HepG2 (cell line): ENCODE data around the gene PTCD1.

ENCODE experiments used
- ELF1 ChIP-seq: sonication (generic); formaldehyde crosslinking; IDR thresholded peaks from 2 replicates; pipeline ENCODE4 v1.4.0; 2020; ENCODE audit warnings: missing genetic modification reagents
- FOXJ3 ChIP-seq: sonication (generic); formaldehyde crosslinking; IDR thresholded peaks from 2 replicates; pipeline ENCODE4 v1.4.0; 2020; ENCODE audit warnings: missing genetic modification reagents, mild to moderate bottlenecking, borderline replicate concordance
- HOXA7 ChIP-seq: sonication (generic); formaldehyde crosslinking; IDR thresholded peaks from 2 replicates; pipeline ENCODE4 v1.8.1; 2022; ENCODE audit warnings: mild to moderate bottlenecking, missing genetic modification reagents, moderate library complexity
- POLR2AphosphoS5 ChIP-seq: IDR thresholded peaks from 2 replicates; pipeline ENCODE4 v1.6.1; 2012; ENCODE audit warnings: low read depth, low read length
- RNF2 ChIP-seq: fragments of 450-650 bp; conservative IDR thresholded peaks from 2 replicates; pipeline ENCODE4 v1.6.1; 2016; ENCODE audit warnings: low read depth
- TCF12 ChIP-seq, 2 experiments: fragments of 450-650 bp in 1 of 2; sonication (generic) in 1 of 2; formaldehyde crosslinking in 1 of 2; IDR thresholded peaks; 2 replicates each; pipeline versions ENCODE4 v1.6.1 to v1.8.0; 2017 to 2022; ENCODE audit warnings: antibody characterized with exemption in 1 of 2, mild to moderate bottlenecking in 1 of 2, missing genetic modification reagents in 1 of 2, moderate library complexity in 1 of 2
- ZHX2 ChIP-seq, 2 experiments: sonication (generic) in 1 of 2; formaldehyde crosslinking in 1 of 2; IDR thresholded peaks; 2 replicates each; pipeline versions ENCODE4 v1.6.1 to v1.9.0; 2014 to 2022; ENCODE audit warnings: antibody characterized with exemption in 1 of 2, borderline replicate concordance in 1 of 2, inconsistent platforms in 1 of 2, low read depth in 1 of 2, missing genetic modification reagents in 1 of 2
- ZNF512B ChIP-seq: sonication (generic); formaldehyde crosslinking; IDR thresholded peaks from 2 replicates; pipeline ENCODE4 v1.5.1; 2020; ENCODE audit warnings: missing genetic modification reagents, mild to moderate bottlenecking, borderline replicate concordance
- ZNF761 ChIP-seq: sonication (generic); formaldehyde crosslinking; conservative IDR thresholded peaks from 2 replicates; pipeline ENCODE4 v1.4.0; 2020; ENCODE audit warnings: mild to moderate bottlenecking, missing genetic modification reagents

- TF ChIP-seq RNF2 = peak; percentile 42; the same call in 1 of the 2 replicates
- no peak for TF ChIP-seq ZNF761 (CRISPR knock-in tag)
- TF ChIP-seq POLR2AphosphoS5 = peak; percentile 64
- TF ChIP-seq ZNF512B (CRISPR knock-in tag) = no peak
- no peak for TF ChIP-seq ZHX2 (IDR thresholded peaks at IDR 0.05; ENCODE audit: low read depth)
- no peak for TF ChIP-seq ZHX2 (CRISPR knock-in tag; IDR thresholded peaks at IDR 0.05; ENCODE audit: borderline replicate concordance)
- no peak for TF ChIP-seq FOXJ3 (CRISPR knock-in tag)
- TF ChIP-seq ELF1 (CRISPR knock-in tag) = 0 out of 2 replicates have a peak, but pooled peaks have one; percentile 22
- TF ChIP-seq TCF12 (IDR thresholded peaks at IDR 0.05) = no peak
- no peak; the same call in 1 of the 2 replicates for TF ChIP-seq TCF12 (CRISPR knock-in tag; IDR thresholded peaks at IDR 0.05)
- TF ChIP-seq HOXA7 (CRISPR knock-in tag) = no peak
Observed at GRCh38 chr7:99374111-99375064, 64.2 kb downstream of the PTCD1 start, which contains the start of gene ARPC1B.
